Measurements from ENCODE around the gene OFD1. TPM values are rescaled to one million over a fixed set of nuclear protein-coding genes. Genes with fewer than 3 reads are reported as not detected.

The OFD1 gene
- total RNA-seq, 1 donor from 2014 or later, result 10.6 TPM

- Histone ChIP-seq H3K36me3 (no peaks in the 10 kb centered on the region), H3K4me1 (peaks cover 43% of the 10 kb centered on the region), H3K4me3 (peak within 1 kb of the TSS; percentile 79), H3K9me3 (replicated peaks) (no peaks in the 10 kb centered on the region), H3K27me3 (ENCODE audit: low read depth) (no peaks in the 10 kb centered on the region), H3K27ac (replicated peaks) (peak within 1 kb of the TSS; percentile 95)
- peak; percentile 87 for DNase-seq
- no peak for TF ChIP-seq CTCF (IDR thresholded peaks at IDR 0.05; ENCODE audit: borderline replicate concordance)
- intact Hi-C loops (cut with micrococcal nuclease), result no loop called here
Measured at GRCh38 chrX:13688958-13689740, 45.4 kb upstream of the OFD1 start, which contains the start of gene RAB9A. Gene RAB9A (plus strand): TSS chrX:13689128. CDS start chrX:13708747, 19,619 bp downstream.

- no peaks in the 10 kb centered on the region for H3K36me3 ChIP-seq
- H3K27me3 ChIP-seq (ENCODE audit: low read depth), result no peaks in the 10 kb centered on the region
- H3K4me1 ChIP-seq, result peaks cover 49% of the 10 kb centered on the region
- TF ChIP-seq CTCF (IDR thresholded peaks at IDR 0.05; ENCODE audit: borderline replicate concordance), result no peak
- no peaks in the 10 kb centered on the region for H3K9me3 ChIP-seq (replicated peaks)
- peak overlapping the region; percentile 79 for H3K4me3 ChIP-seq
- H3K27ac ChIP-seq (replicated peaks), result peak overlapping the region; percentile 95
- DNase-seq, result no peak
- intact Hi-C loops (cut with micrococcal nuclease), result no loop called here
Measured at GRCh38 chrX:13689741-13690211, 44.8 kb upstream of the OFD1 start.

- Histone ChIP-seq H3K9me3 (replicated peaks) (no peaks in the 10 kb centered on the region), H3K27ac (replicated peaks) (peak overlapping the region; percentile 95), H3K4me3 (peak overlapping the region; percentile 79), H3K36me3 (no peaks in the 10 kb centered on the region), H3K4me1 (peaks cover 56% of the 10 kb centered on the region), H3K27me3 (ENCODE audit: low read depth) (no peaks in the 10 kb centered on the region)
- no peak for DNase-seq
- intact Hi-C loops (cut with micrococcal nuclease), result no loop called here
- no peak for TF ChIP-seq CTCF (IDR thresholded peaks at IDR 0.05; ENCODE audit: borderline replicate concordance)
Measured at GRCh38 chrX:13690836-13691235, 43.7 kb upstream of the OFD1 start.

GRCh38 chrX:13691841-13692371 is 42.6 kb upstream of the OFD1 start:
- no peak for TF ChIP-seq CTCF (IDR thresholded peaks at IDR 0.05; ENCODE audit: borderline replicate concordance)
- Histone ChIP-seq H3K9me3 (replicated peaks) (no peaks in the 10 kb centered on the region), H3K36me3 (no peaks in the 10 kb centered on the region), H3K4me1 (peaks cover 60% of the 10 kb centered on the region), H3K4me3 (no peak overlapping the region), H3K27ac (replicated peaks) (no peak overlapping the region), H3K27me3 (ENCODE audit: low read depth) (no peaks in the 10 kb centered on the region)
- intact Hi-C loops (cut with micrococcal nuclease), result no loop called here
- no peak for DNase-seq

GRCh38 chrX:13692771-13693231 is 41.7 kb upstream of the OFD1 start:
- H3K9me3 ChIP-seq (replicated peaks), result no peaks in the 10 kb centered on the region
- no peak for TF ChIP-seq CTCF (IDR thresholded peaks at IDR 0.05; ENCODE audit: borderline replicate concordance)
- no peaks in the 10 kb centered on the region for H3K36me3 ChIP-seq
- no peak overlapping the region for H3K4me3 ChIP-seq
- H3K27me3 ChIP-seq (ENCODE audit: low read depth), result no peaks in the 10 kb centered on the region
- H3K4me1 ChIP-seq, result peaks cover 65% of the 10 kb centered on the region
- DNase-seq, result no peak
- intact Hi-C loops (cut with micrococcal nuclease), result no loop called here
- H3K27ac ChIP-seq (replicated peaks), result no peak overlapping the region
